AG09319 (cell line): Measurements from ENCODE around the gene CD163L1.

Experiments
- DNase-seq: peaks from one replicate; pipeline ENCODE4 v3.0.0-alpha.2; 2010; ENCODE audit warnings: low read depth; ENCODE audit errors: extremely low read depth
- CTCF ChIP-seq: IDR thresholded peaks from 2 replicates; pipeline ENCODE4 v1.5.1; 2011; ENCODE audit warnings: low read depth, mild to moderate bottlenecking, inconsistent platforms, low read length, moderate library complexity

The CD163L1 gene

GRCh38 chr12:7324176-7324575 lies 119.8 kb downstream of the CD163L1 start:
- no peak for TF ChIP-seq CTCF
- no peak for DNase-seq

- DNase-seq: no peak
- no peak for TF ChIP-seq CTCF
Observed at GRCh38 chr12:7322599-7322998, 121.4 kb downstream of the CD163L1 start.

GRCh38 chr12:7321624-7322023 lies 122.3 kb downstream of the CD163L1 start:
- TF ChIP-seq CTCF: no peak
- no peak for DNase-seq

- TF ChIP-seq CTCF: no peak; the same call in 1 of the 2 replicates
- DNase-seq: no peak
Observed at GRCh38 chr12:7319930-7320329, 124.0 kb downstream of the CD163L1 start.

- TF ChIP-seq CTCF: no peak
- no peak for DNase-seq
Observed at GRCh38 chr12:7310070-7310469, 133.9 kb downstream of the CD163L1 start.
